ENCODE results near the gene BANP.

BANP gene

GRCh38 chr16:87958632-87959031 is 7.4 kb downstream of the BANP start:
- no peak overlapping the region for H3K9ac ChIP-seq
- H3K27ac ChIP-seq, result no peak overlapping the region
- H3K27me3 ChIP-seq (ENCODE audit: insufficient read depth, low read depth), result no peaks in the 10 kb centered on the region
- TF ChIP-seq, protein P1, sequence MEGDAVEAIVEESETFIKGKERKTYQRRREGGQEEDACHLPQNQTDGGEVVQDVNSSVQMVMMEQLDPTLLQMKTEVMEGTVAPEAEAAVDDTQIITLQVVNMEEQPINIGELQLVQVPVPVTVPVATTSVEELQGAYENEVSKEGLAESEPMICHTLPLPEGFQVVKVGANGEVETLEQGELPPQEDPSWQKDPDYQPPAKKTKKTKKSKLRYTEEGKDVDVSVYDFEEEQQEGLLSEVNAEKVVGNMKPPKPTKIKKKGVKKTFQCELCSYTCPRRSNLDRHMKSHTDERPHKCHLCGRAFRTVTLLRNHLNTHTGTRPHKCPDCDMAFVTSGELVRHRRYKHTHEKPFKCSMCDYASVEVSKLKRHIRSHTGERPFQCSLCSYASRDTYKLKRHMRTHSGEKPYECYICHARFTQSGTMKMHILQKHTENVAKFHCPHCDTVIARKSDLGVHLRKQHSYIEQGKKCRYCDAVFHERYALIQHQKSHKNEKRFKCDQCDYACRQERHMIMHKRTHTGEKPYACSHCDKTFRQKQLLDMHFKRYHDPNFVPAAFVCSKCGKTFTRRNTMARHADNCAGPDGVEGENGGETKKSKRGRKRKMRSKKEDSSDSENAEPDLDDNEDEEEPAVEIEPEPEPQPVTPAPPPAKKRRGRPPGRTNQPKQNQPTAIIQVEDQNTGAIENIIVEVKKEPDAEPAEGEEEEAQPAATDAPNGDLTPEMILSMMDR (conservative IDR thresholded peaks at IDR 0.05; ENCODE audit: low read depth, low read length), result no peak
- H3K79me2 ChIP-seq (ENCODE audit: insufficient read depth, low read depth), result peaks cover 54% of the 10 kb centered on the region; the same call in 1 of the 2 replicates
- H2AFZ ChIP-seq (ENCODE audit: low read depth), result no peak overlapping the region
- H4K20me1 ChIP-seq (ENCODE audit: insufficient read depth), result no peaks in the 10 kb centered on the region
- H3K4me1 ChIP-seq (ENCODE audit: low read depth, poor library complexity, severe bottlenecking), result peaks cover 39% of the 10 kb centered on the region
- no peaks in the 10 kb centered on the region for H3K36me3 ChIP-seq (ENCODE audit: insufficient read depth)
- H3K4me2 ChIP-seq, result no peak overlapping the region
- no peak overlapping the region for H3K4me3 ChIP-seq (IDR thresholded peaks at IDR 0.05; ENCODE audit: insufficient read depth, low read depth, low read length)

DNA sequence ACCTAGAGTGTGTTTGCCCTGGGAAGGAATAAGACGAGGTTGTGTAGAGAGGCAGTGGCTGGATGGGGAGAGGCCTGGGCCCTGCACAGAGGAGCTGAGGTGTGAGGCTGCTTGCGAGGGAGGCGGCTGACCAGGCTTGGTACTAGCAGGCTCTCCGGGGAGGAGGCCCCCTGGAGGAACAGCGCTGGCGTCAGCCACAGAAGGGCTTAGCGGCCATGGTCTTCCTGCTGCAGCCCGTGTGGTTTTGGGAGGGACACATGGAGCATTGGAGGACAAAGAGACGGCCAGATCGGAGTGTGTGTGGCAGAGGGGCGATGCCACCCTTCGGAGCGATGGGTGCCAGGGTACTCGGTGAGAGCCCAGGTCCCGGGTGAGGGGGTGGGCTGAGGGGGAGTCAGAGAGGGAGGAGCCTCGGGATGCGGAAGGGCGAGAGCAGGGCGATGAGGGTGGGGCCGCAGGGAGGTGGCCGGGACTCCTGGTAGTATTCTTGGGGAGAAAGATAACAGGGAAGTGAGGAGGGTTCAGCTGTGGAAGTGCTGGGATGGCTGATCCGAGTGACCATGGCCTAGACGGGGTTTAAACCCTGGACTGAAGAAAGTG is 8.3 kb downstream of the BANP start:
- Histone ChIP-seq H3K27ac (no peak overlapping the region), H3K9ac (no peak overlapping the region), H3K36me3 (ENCODE audit: insufficient read depth) (no peaks in the 10 kb centered on the region), H3K79me2 (ENCODE audit: insufficient read depth, low read depth) (peaks cover 52% of the 10 kb centered on the region; the same call in 1 of the 2 replicates), H3K4me3 (IDR thresholded peaks at IDR 0.05; ENCODE audit: insufficient read depth, low read depth, low read length) (no peak overlapping the region), H4K20me1 (ENCODE audit: insufficient read depth) (no peaks in the 10 kb centered on the region), H2AFZ (ENCODE audit: low read depth) (no peak overlapping the region), H3K4me2 (no peak overlapping the region), H3K4me1 (ENCODE audit: low read depth, poor library complexity, severe bottlenecking) (peaks cover 30% of the 10 kb centered on the region), H3K27me3 (ENCODE audit: insufficient read depth, low read depth) (no peaks in the 10 kb centered on the region)
- TF ChIP-seq, protein P1 (conservative IDR thresholded peaks at IDR 0.05; ENCODE audit: low read depth, low read length), result no peak

GRCh38 chr16:87960296-87960695 is 9.1 kb downstream of the BANP start:
- no peaks in the 10 kb centered on the region for H3K27me3 ChIP-seq (ENCODE audit: insufficient read depth, low read depth)
- no peak overlapping the region for H3K9ac ChIP-seq
- no peak overlapping the region for H3K4me2 ChIP-seq
- peaks cover 22% of the 10 kb centered on the region for H3K4me1 ChIP-seq (ENCODE audit: low read depth, poor library complexity, severe bottlenecking)
- no peak overlapping the region for H3K4me3 ChIP-seq (IDR thresholded peaks at IDR 0.05; ENCODE audit: insufficient read depth, low read depth, low read length)
- H4K20me1 ChIP-seq (ENCODE audit: insufficient read depth), result no peaks in the 10 kb centered on the region
- H3K36me3 ChIP-seq (ENCODE audit: insufficient read depth), result no peaks in the 10 kb centered on the region
- H3K27ac ChIP-seq, result no peak overlapping the region
- TF ChIP-seq, protein P1 (conservative IDR thresholded peaks at IDR 0.05; ENCODE audit: low read depth, low read length), result no peak
- H3K79me2 ChIP-seq (ENCODE audit: insufficient read depth, low read depth), result peaks cover 50% of the 10 kb centered on the region; the same call in 1 of the 2 replicates
- no peak overlapping the region for H2AFZ ChIP-seq (ENCODE audit: low read depth)

DNA sequence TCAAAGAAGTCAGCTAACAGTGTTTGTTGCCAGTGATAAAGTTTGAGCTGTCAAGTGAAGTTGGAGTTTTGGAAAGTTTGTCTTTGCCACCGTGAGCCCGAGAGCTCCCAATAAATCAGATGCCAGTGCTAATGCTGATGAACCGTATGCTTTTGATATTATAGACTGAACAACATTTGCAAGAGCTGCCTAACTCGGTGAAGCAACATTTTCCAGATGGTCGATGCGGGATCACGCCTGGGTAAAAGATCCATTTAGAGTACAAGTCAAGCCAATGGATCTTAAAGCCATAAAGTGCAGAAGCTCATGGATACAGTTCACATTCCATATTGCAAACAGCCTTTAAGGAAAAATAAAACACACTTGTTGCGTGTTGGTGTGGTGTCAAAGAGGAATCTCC is 9.6 kb downstream of the BANP start:
- peaks cover 17% of the 10 kb centered on the region for H3K4me1 ChIP-seq (ENCODE audit: low read depth, poor library complexity, severe bottlenecking)
- TF ChIP-seq, protein P1 (conservative IDR thresholded peaks at IDR 0.05; ENCODE audit: low read depth, low read length), result no peak
- H3K9ac ChIP-seq, result no peak overlapping the region
- H3K27ac ChIP-seq, result no peak overlapping the region
- no peaks in the 10 kb centered on the region for H4K20me1 ChIP-seq (ENCODE audit: insufficient read depth)
- no peaks in the 10 kb centered on the region for H3K36me3 ChIP-seq (ENCODE audit: insufficient read depth)
- no peak overlapping the region for H3K4me3 ChIP-seq (IDR thresholded peaks at IDR 0.05; ENCODE audit: insufficient read depth, low read depth, low read length)
- no peak overlapping the region for H2AFZ ChIP-seq (ENCODE audit: low read depth)
- peaks cover 45% of the 10 kb centered on the region; the same call in 1 of the 2 replicates for H3K79me2 ChIP-seq (ENCODE audit: insufficient read depth, low read depth)
- H3K4me2 ChIP-seq, result no peak overlapping the region
- H3K27me3 ChIP-seq (ENCODE audit: insufficient read depth, low read depth), result no peaks in the 10 kb centered on the region

All from KMS-11 (cell line).